WTC11 (cell line): ENCODE data around the gene RREB1.

Experiments used
- ATF3 ChIP-seq: sonication (generic); formaldehyde crosslinking; conservative IDR thresholded peaks from 2 replicates; pipeline ENCODE4 v1.8.1; 2022; ENCODE audit warnings: mild to moderate bottlenecking, missing genetic modification reagents
- CBFB ChIP-seq: sonication (generic); formaldehyde crosslinking; IDR thresholded peaks from 2 replicates; pipeline ENCODE4 v1.8.1; 2022; ENCODE audit warnings: mild to moderate bottlenecking, low read depth, missing genetic modification reagents
- CREM ChIP-seq: sonication (generic); formaldehyde crosslinking; IDR thresholded peaks from 2 replicates; pipeline ENCODE4 v1.8.1; 2022; ENCODE audit warnings: mild to moderate bottlenecking, missing genetic modification reagents, moderate library complexity
- CTCF ChIP-seq: fragments of 200-600 bp; IDR thresholded peaks from 2 replicates; pipeline ENCODE4 v1.8.0; 2022; ENCODE audit warnings: antibody characterized with exemption
- E2F4 ChIP-seq: sonication (generic); formaldehyde crosslinking; IDR thresholded peaks from 2 replicates; pipeline ENCODE4 v1.8.1; 2022; ENCODE audit warnings: low read depth, mild to moderate bottlenecking, moderate library complexity, missing genetic modification reagents, borderline replicate concordance
- ESRRA ChIP-seq: sonication (generic); formaldehyde crosslinking; IDR thresholded peaks from 2 replicates; pipeline ENCODE4 v1.8.1; 2022; ENCODE audit warnings: mild to moderate bottlenecking, missing genetic modification reagents, borderline replicate concordance
- ETV6 ChIP-seq: sonication (generic); formaldehyde crosslinking; IDR thresholded peaks from 2 replicates; pipeline ENCODE4 v1.8.1; 2022; ENCODE audit warnings: mild to moderate bottlenecking, missing genetic modification reagents
- HMGXB4 ChIP-seq: sonication (generic); formaldehyde crosslinking; IDR thresholded peaks from 2 replicates; pipeline ENCODE4 v1.8.1; 2023; ENCODE audit warnings: mild to moderate bottlenecking, moderate library complexity, missing genetic modification reagents
- MAX ChIP-seq: sonication (generic); formaldehyde crosslinking; IDR thresholded peaks from 2 replicates; pipeline ENCODE4 v1.8.0; 2022; ENCODE audit warnings: mild to moderate bottlenecking, missing genetic modification reagents
- MXD4 ChIP-seq: fragments of 250-450 bp; sonication (Bioruptor Pico); IDR thresholded peaks from 2 replicates; pipeline ENCODE4 v1.8.0; 2021; ENCODE audit warnings: mild to moderate bottlenecking, moderate library complexity, borderline replicate concordance
- NR2C2 ChIP-seq: sonication (generic); formaldehyde crosslinking; IDR thresholded peaks from 2 replicates; pipeline ENCODE4 v1.8.0; 2022; ENCODE audit warnings: mild to moderate bottlenecking, missing genetic modification reagents
- NR3C1 ChIP-seq: sonication (generic); formaldehyde crosslinking; conservative IDR thresholded peaks from 2 replicates; pipeline ENCODE4 v1.8.1; 2023; ENCODE audit warnings: low read depth, mild to moderate bottlenecking, missing genetic modification reagents
- TCF7 ChIP-seq: sonication (generic); formaldehyde crosslinking; IDR thresholded peaks from 2 replicates; pipeline ENCODE4 v1.8.0; 2022; ENCODE audit warnings: mild to moderate bottlenecking, low read depth, missing genetic modification reagents, moderate library complexity
- USF2 ChIP-seq: sonication (generic); formaldehyde crosslinking; IDR thresholded peaks from 2 replicates; pipeline ENCODE4 v1.8.1; 2023; ENCODE audit warnings: mild to moderate bottlenecking, missing genetic modification reagents, moderate library complexity

- TF ChIP-seq CTCF: no peak
- no peak for TF ChIP-seq ATF3
- no peak for TF ChIP-seq TCF7 (CRISPR knock-in tag)
- TF ChIP-seq MAX (CRISPR knock-in tag): no peak
- no peak for TF ChIP-seq E2F4 (CRISPR knock-in tag)
- TF ChIP-seq USF2 (CRISPR knock-in tag): no peak
- no peak for TF ChIP-seq ETV6 (CRISPR knock-in tag)
- TF ChIP-seq MXD4 (CRISPR knock-in tag): no peak
- TF ChIP-seq CBFB: no peak
- TF ChIP-seq NR3C1 (CRISPR knock-in tag): no peak
- no peak for TF ChIP-seq CREM (CRISPR knock-in tag)
- no peak for TF ChIP-seq HMGXB4 (CRISPR knock-in tag)
- TF ChIP-seq NR2C2: no peak
- TF ChIP-seq ESRRA (CRISPR knock-in tag): no peak
These were observed 28.0 kb downstream of the RREB1 start for GRCh38 chr6:7135755-7136154.
